ENCODE measurements around the gene GIMAP2.

DNA sequence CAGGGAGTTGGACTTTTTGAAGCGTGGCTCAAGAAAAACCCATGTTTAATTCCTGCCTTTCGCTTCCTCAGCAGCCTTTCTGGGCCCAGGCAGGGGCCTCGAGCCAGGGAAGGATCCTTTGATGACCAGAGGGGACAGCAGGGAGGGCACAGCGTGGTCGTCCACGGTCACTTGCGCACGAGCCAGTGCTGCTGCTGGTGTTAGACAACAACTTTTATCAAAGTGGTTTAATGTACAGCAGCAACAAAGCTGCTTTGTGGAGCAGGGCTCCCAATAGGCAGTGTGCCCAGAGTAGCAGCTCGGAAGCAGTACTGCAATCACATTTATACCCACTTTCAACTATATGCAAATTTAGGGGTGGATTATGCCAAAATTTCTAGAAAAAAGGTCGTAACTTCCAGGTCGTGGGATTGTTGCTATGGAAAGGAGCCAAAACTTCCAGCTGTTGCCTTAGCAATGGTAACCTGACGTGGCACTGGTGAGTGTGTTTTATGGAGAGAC, 37.0 kb downstream of the GIMAP2 start:
- TF ChIP-seq POLR2A (IDR thresholded peaks at IDR 0.05): no peak
- TF ChIP-seq, protein P1, sequence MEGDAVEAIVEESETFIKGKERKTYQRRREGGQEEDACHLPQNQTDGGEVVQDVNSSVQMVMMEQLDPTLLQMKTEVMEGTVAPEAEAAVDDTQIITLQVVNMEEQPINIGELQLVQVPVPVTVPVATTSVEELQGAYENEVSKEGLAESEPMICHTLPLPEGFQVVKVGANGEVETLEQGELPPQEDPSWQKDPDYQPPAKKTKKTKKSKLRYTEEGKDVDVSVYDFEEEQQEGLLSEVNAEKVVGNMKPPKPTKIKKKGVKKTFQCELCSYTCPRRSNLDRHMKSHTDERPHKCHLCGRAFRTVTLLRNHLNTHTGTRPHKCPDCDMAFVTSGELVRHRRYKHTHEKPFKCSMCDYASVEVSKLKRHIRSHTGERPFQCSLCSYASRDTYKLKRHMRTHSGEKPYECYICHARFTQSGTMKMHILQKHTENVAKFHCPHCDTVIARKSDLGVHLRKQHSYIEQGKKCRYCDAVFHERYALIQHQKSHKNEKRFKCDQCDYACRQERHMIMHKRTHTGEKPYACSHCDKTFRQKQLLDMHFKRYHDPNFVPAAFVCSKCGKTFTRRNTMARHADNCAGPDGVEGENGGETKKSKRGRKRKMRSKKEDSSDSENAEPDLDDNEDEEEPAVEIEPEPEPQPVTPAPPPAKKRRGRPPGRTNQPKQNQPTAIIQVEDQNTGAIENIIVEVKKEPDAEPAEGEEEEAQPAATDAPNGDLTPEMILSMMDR (IDR thresholded peaks at IDR 0.05): no peak
